Peyer's patch (tissue), 4 donors: Measurements from ENCODE around the gene NCOA6.

ENCODE experiments used
- POLR2A ChIP-seq, 2 donors: fragments of 450-650 bp; IDR thresholded peaks; one replicate each; pipeline ENCODE4 v1.5.1; 2017; ENCODE audit warnings: antibody characterized with exemption in 2 of 2, mild to moderate bottlenecking in 2 of 2, moderate library complexity in 2 of 2
- TF ChIP-seq, protein P1 (sequence below), 6 experiments: fragments of 450-650 bp in 4 of 6; fragments of 200-600 bp in 2 of 6; sonication (generic) in 1 of 6; IDR thresholded peaks; one replicate each; pipeline ENCODE4 v1.5.1; 2017 to 2019; ENCODE audit warnings: antibody characterized with exemption in 6 of 6, mild to moderate bottlenecking in 3 of 6, moderate library complexity in 1 of 6

DNA sequence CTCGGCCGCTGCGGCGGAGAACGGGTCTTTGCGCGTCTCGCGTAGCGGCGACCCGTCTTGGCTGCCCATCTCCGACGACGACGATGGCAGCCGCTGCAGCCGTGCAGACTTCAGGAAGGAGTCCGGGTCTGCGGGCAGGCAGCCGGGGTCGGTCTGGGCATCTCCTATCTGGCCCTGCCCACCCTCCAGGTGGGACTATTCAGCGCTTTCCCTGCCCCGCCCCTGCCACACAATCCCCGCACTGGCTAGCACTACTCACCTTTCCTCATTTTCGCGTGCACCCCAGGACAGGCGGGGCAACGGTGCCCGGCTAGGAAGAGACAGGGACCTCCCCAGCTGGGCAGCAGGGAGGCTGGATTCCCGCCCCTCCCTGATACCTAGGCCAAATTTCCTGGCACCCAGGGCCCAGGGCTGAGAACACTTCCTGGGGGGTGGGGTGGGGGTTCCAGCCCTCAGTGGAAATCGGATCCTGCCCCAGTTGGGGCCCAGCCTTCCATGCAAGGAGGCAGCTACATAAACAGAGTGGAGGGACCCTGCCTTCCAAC is 38.0 kb upstream of the NCOA6 start:
- TF ChIP-seq, protein P1, sequence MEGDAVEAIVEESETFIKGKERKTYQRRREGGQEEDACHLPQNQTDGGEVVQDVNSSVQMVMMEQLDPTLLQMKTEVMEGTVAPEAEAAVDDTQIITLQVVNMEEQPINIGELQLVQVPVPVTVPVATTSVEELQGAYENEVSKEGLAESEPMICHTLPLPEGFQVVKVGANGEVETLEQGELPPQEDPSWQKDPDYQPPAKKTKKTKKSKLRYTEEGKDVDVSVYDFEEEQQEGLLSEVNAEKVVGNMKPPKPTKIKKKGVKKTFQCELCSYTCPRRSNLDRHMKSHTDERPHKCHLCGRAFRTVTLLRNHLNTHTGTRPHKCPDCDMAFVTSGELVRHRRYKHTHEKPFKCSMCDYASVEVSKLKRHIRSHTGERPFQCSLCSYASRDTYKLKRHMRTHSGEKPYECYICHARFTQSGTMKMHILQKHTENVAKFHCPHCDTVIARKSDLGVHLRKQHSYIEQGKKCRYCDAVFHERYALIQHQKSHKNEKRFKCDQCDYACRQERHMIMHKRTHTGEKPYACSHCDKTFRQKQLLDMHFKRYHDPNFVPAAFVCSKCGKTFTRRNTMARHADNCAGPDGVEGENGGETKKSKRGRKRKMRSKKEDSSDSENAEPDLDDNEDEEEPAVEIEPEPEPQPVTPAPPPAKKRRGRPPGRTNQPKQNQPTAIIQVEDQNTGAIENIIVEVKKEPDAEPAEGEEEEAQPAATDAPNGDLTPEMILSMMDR (IDR thresholded peaks at IDR 0.05) = no peak
- TF ChIP-seq POLR2A (IDR thresholded peaks at IDR 0.05) = no peak
